Measurements from ENCODE around the gene ISCU. TPM values are rescaled to one million over a fixed set of nuclear protein-coding genes. Genes with fewer than 3 reads are reported as not detected.

The ISCU gene
- polyA plus RNA-seq, 1 of the 3 experiments (the other 2 are of a cell fraction), result 165 TPM

DNA sequence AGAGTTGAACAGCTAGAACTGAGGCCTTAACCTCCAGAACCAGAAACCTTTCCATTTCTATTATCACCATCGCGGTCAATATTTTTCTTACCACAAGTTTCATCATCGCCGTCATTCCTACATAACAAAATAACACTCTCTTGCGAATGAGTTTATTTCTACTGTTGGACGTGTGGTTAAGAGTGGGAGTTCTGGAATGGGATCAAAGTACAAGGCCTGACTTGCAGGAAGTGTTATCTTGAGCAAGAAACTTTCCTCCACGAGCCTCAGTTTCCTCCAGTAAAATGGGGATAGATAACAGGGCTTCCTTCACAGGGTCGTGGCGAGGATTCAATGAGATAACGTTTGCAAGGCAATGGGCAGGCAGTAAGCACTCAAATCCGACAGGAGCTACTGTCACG is 2.1 kb upstream of the ISCU start:
- Histone ChIP-seq H3K4me1 (ENCODE audit: control insufficient read depth in 1 of 2, insufficient read depth in 2 of 2, low read depth in 1 of 2, low read length in 1 of 2) (peaks cover 17 to 32% of the 10 kb centered on the region in 2 experiments), H3F3A (replicated peaks; ENCODE audit: insufficient read depth) (peaks cover 12% of the 10 kb centered on the region), H3K9ac (peak overlapping the region; percentile 90), H3K27me3 (ENCODE audit: insufficient read depth) (no peaks in the 10 kb centered on the region), H3K36me3 (replicated peaks in 1 of 2; ENCODE audit: control insufficient read depth in 1 of 2, insufficient read depth in 2 of 2, low read length in 1 of 2) (peaks cover 13 to 20% of the 10 kb centered on the region in 2 experiments), H4K20me1 (ENCODE audit: insufficient read depth) (peaks cover 32% of the 10 kb centered on the region), H3K79me2 (ENCODE audit: insufficient read depth) (peaks cover 84% of the 10 kb centered on the region), H3K9me3 (no peaks in the 10 kb centered on the region), H3K4me3 (ENCODE audit: low read depth in 2 of 2, low read length in 1 of 2) (peak overlapping the region; percentile 67 to 97), H3K4me2 (peak overlapping the region; percentile 92), H2AFZ (ENCODE audit: low read depth) (no peak overlapping the region), H3K27ac (ENCODE audit: low read depth in 2 of 2, low read length in 1 of 2) (peak overlapping the region; percentile 81 to 95; a peak in 2 of 4 replicates), H3K9me2 (no peaks in the 10 kb centered on the region)
- no peak for DNase-seq
- POLR2A ChIA-PET, result interaction anchor here (1.0 kb wide), 1 partner anchor 19 kb away, joined by 5 read pairs; no protein-coding TSS in a partner anchor
- TF ChIP-seq, protein P1, sequence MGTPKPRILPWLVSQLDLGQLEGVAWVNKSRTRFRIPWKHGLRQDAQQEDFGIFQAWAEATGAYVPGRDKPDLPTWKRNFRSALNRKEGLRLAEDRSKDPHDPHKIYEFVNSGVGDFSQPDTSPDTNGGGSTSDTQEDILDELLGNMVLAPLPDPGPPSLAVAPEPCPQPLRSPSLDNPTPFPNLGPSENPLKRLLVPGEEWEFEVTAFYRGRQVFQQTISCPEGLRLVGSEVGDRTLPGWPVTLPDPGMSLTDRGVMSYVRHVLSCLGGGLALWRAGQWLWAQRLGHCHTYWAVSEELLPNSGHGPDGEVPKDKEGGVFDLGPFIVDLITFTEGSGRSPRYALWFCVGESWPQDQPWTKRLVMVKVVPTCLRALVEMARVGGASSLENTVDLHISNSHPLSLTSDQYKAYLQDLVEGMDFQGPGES (IDR thresholded peaks at IDR 0.05; ENCODE audit: low read depth, low read length), result no peak
- TF ChIP-seq MXI1 (IDR thresholded peaks at IDR 0.05; ENCODE audit: low read depth, low read length), result peak; percentile 28; the same call in 1 of the 2 replicates
- CTCF ChIA-PET, result interaction anchor here (1.1 to 16.0 kb wide), 3 partner anchors 11 to 244 kb away, joined by 3 to 503 read pairs (median 9); no protein-coding TSS in a partner anchor
- WGBS (ENCODE audit: low lambda C conversion rate), result 2% methylated on average over 12 of the region's 12 CpGs

GRCh38 chr12:108560752-108561719 is 1.4 kb upstream of the ISCU start, which contains the start of gene SART3:
Gene SART3 (minus strand): TSS chr12:108561173. CDS start chr12:108561154, 19 bp downstream.
- POLR2A ChIA-PET, result interaction anchor here (0.6 to 1.0 kb wide), 3 partner anchors 20 to 750 kb away, joined by 3 to 5 read pairs (median 3); no protein-coding TSS in a partner anchor
- H2AFZ ChIP-seq (ENCODE audit: low read depth), result peak within 1 kb of the TSS; percentile 99
- CTCF ChIA-PET, result interaction anchor here (0.6 to 16.0 kb wide), 6 partner anchors 11 to 643 kb away, joined by 3 to 503 read pairs (median 4); no protein-coding TSS in a partner anchor
- peak; percentile 98 for TF ChIP-seq YY1 (IDR thresholded peaks at IDR 0.05; ENCODE audit: low read depth)
- TF ChIP-seq TCF12 (IDR thresholded peaks at IDR 0.05), result no peak
- TF ChIP-seq, protein P2, sequence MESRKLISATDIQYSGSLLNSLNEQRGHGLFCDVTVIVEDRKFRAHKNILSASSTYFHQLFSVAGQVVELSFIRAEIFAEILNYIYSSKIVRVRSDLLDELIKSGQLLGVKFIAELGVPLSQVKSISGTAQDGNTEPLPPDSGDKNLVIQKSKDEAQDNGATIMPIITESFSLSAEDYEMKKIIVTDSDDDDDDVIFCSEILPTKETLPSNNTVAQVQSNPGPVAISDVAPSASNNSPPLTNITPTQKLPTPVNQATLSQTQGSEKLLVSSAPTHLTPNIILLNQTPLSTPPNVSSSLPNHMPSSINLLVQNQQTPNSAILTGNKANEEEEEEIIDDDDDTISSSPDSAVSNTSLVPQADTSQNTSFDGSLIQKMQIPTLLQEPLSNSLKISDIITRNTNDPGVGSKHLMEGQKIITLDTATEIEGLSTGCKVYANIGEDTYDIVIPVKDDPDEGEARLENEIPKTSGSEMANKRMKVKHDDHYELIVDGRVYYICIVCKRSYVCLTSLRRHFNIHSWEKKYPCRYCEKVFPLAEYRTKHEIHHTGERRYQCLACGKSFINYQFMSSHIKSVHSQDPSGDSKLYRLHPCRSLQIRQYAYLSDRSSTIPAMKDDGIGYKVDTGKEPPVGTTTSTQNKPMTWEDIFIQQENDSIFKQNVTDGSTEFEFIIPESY (IDR thresholded peaks at IDR 0.05; ENCODE audit: borderline replicate concordance, low read depth), result 0 out of 2 replicates have a peak, but pooled peaks have one; percentile 58
- TF ChIP-seq GATA2 (CRISPR knock-in tag; IDR thresholded peaks at IDR 0.05), result no peak
- peak; percentile 46; the same call in 1 of the 2 replicates for TF ChIP-seq MAX (IDR thresholded peaks at IDR 0.05; ENCODE audit: low read depth)
- TF ChIP-seq, protein P3, sequence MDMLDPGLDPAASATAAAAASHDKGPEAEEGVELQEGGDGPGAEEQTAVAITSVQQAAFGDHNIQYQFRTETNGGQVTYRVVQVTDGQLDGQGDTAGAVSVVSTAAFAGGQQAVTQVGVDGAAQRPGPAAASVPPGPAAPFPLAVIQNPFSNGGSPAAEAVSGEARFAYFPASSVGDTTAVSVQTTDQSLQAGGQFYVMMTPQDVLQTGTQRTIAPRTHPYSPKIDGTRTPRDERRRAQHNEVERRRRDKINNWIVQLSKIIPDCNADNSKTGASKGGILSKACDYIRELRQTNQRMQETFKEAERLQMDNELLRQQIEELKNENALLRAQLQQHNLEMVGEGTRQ (IDR thresholded peaks at IDR 0.05; ENCODE audit: borderline replicate concordance, low read depth, low read length), result no peak
- TF ChIP-seq JUND (IDR thresholded peaks at IDR 0.05), result no peak
- no peak for TF ChIP-seq FOXJ3 (CRISPR knock-in tag; IDR thresholded peaks at IDR 0.05)
- TF ChIP-seq ELF1 (IDR thresholded peaks at IDR 0.05), result peak; percentile 83
- TF ChIP-seq TEAD4 (IDR thresholded peaks at IDR 0.05; ENCODE audit: borderline replicate concordance, insufficient read depth), result 0 out of 2 replicates have a peak, but pooled peaks have one; percentile 19
- no peak for TF ChIP-seq USF1 (IDR thresholded peaks at IDR 0.05; ENCODE audit: borderline replicate concordance, low read depth)
- no peak for TF ChIP-seq FOSL2 (IDR thresholded peaks at IDR 0.05; ENCODE audit: borderline replicate concordance, low read depth)
- no peak; a peak in 1 of 4 replicates for TF ChIP-seq EP300 (IDR thresholded peaks at IDR 0.05; ENCODE audit: borderline replicate concordance in 1 of 2, low read depth in 1 of 2, low read length in 1 of 2)
- TF ChIP-seq GABPA (IDR thresholded peaks at IDR 0.05; ENCODE audit: low read depth), result peak; percentile 89
- TF ChIP-seq MXI1 (IDR thresholded peaks at IDR 0.05; ENCODE audit: low read depth, low read length), result peak; percentile 48; the same call in 1 of the 2 replicates
- TF ChIP-seq CHD2 (IDR thresholded peaks at IDR 0.05; ENCODE audit: low read length, partially characterized antibody), result peak; percentile 47
- no peak for TF ChIP-seq FOXM1 (IDR thresholded peaks at IDR 0.05; ENCODE audit: low read depth)
- TF ChIP-seq SIN3A (IDR thresholded peaks at IDR 0.05; ENCODE audit: borderline replicate concordance, low read depth, low read length), result no peak
- TF ChIP-seq POLR2AphosphoS5 (IDR thresholded peaks at IDR 0.05; ENCODE audit: low read depth, low read length), result peak; percentile 82
- no peak for TF ChIP-seq RAD21 (IDR thresholded peaks at IDR 0.05; ENCODE audit: low read length)

More at GRCh38 chr12:108560752-108561719, 1.4 kb upstream of the ISCU start, which contains the start of gene SART3:
- Histone ChIP-seq H4K20me1 (ENCODE audit: insufficient read depth) (peaks cover 25% of the 10 kb centered on the region), H3K4me1 (ENCODE audit: control insufficient read depth in 1 of 2, insufficient read depth in 2 of 2, low read depth in 1 of 2, low read length in 1 of 2) (peaks cover 24 to 39% of the 10 kb centered on the region in 2 experiments), H3K9ac (peak within 1 kb of the TSS; percentile 90), H3K27ac (ENCODE audit: low read depth in 2 of 2, low read length in 1 of 2) (peak within 1 kb of the TSS; percentile 81 to 95), H3K27me3 (ENCODE audit: insufficient read depth) (no peaks in the 10 kb centered on the region), H3K9me3 (no peaks in the 10 kb centered on the region), H3K79me2 (ENCODE audit: insufficient read depth) (peaks cover 77% of the 10 kb centered on the region), H3K9me2 (no peaks in the 10 kb centered on the region), H3F3A (replicated peaks; ENCODE audit: insufficient read depth) (peaks cover 18% of the 10 kb centered on the region), H3K4me3 (ENCODE audit: low read depth in 2 of 2, low read length in 1 of 2) (peak within 1 kb of the TSS; percentile 67 to 97), H3K36me3 (replicated peaks in 1 of 2; ENCODE audit: control insufficient read depth in 1 of 2, insufficient read depth in 2 of 2, low read length in 1 of 2) (peaks cover 17 to 26% of the 10 kb centered on the region in 2 experiments), H3K4me2 (peak within 1 kb of the TSS; percentile 92)
- 1% methylated on average over 50 of the region's 57 CpGs for WGBS (ENCODE audit: low lambda C conversion rate)
- DNase-seq, result peak; percentile 82

Measured in SK-N-SH (cell line).